ENCODE measurements around the gene ZNF784. TPM values are rescaled to one million over a fixed set of nuclear protein-coding genes. Genes with fewer than 3 reads are reported as not detected.

The ZNF784 gene
- total and polyA plus RNA-seq, 2 of the 13 experiments (the other 11 are each of a cell fraction or from before 2014, with no cell fraction given), result 4.1 to 4.2 TPM

- TF ChIP-seq, protein P1, sequence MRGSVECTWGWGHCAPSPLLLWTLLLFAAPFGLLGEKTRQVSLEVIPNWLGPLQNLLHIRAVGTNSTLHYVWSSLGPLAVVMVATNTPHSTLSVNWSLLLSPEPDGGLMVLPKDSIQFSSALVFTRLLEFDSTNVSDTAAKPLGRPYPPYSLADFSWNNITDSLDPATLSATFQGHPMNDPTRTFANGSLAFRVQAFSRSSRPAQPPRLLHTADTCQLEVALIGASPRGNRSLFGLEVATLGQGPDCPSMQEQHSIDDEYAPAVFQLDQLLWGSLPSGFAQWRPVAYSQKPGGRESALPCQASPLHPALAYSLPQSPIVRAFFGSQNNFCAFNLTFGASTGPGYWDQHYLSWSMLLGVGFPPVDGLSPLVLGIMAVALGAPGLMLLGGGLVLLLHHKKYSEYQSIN (CRISPR knock-in tag; IDR thresholded peaks at IDR 0.05; ENCODE audit: borderline replicate concordance), result no peak
- TF ChIP-seq MTA1 (CRISPR knock-in tag; IDR thresholded peaks at IDR 0.05; ENCODE audit: borderline replicate concordance) (peak; percentile 34; the same call in 1 of the 2 replicates), ZNF260 (CRISPR knock-in tag; IDR thresholded peaks at IDR 0.05; ENCODE audit: borderline replicate concordance, low read depth) (no peak), TEAD3 (CRISPR knock-in tag; optimal IDR thresholded peaks at IDR 0.05; ENCODE audit: borderline replicate concordance) (peak; percentile 11), RBFOX2 (IDR thresholded peaks at IDR 0.05; ENCODE audit: low read depth, low read length) (peak; percentile 91), NR0B2 (CRISPR knock-in tag; IDR thresholded peaks at IDR 0.05) (no peak), SMAD9 (CRISPR knock-in tag; IDR thresholded peaks at IDR 0.05) (no peak), ZNF432 (CRISPR knock-in tag; IDR thresholded peaks at IDR 0.05; ENCODE audit: borderline replicate concordance) (no peak), KDM2A (CRISPR knock-in tag; IDR thresholded peaks at IDR 0.05; ENCODE audit: borderline replicate concordance, low read depth) (peak; percentile 64), IKZF1 (IDR thresholded peaks at IDR 0.05) (0 out of 2 replicates have a peak, but pooled peaks have one; percentile 21), PHF8 (CRISPR knock-in tag; IDR thresholded peaks at IDR 0.05) (peak; percentile 72), ZNF652 (CRISPR knock-in tag; IDR thresholded peaks at IDR 0.05; ENCODE audit: borderline replicate concordance, low read depth) (no peak), ZNF124 (CRISPR knock-in tag; IDR thresholded peaks at IDR 0.05) (peak; percentile 67; the same call in 1 of the 2 replicates), ELF3 (CRISPR knock-in tag; IDR thresholded peaks at IDR 0.05) (no peak), MYC (CRISPR knock-in tag; IDR thresholded peaks at IDR 0.05; ENCODE audit: borderline replicate concordance) (0 out of 2 replicates have a peak, but pooled peaks have one; percentile 17), SOX13 (IDR thresholded peaks at IDR 0.05) (no peak), SOX13 (CRISPR knock-in tag; conservative IDR thresholded peaks at IDR 0.05 in 1 of 2, IDR thresholded peaks at IDR 0.05 in 1 of 2) (peak in 1 of 2 experiments; percentile 20; a peak in 1 of 4 replicates)
- TF ChIP-seq, protein P2, sequence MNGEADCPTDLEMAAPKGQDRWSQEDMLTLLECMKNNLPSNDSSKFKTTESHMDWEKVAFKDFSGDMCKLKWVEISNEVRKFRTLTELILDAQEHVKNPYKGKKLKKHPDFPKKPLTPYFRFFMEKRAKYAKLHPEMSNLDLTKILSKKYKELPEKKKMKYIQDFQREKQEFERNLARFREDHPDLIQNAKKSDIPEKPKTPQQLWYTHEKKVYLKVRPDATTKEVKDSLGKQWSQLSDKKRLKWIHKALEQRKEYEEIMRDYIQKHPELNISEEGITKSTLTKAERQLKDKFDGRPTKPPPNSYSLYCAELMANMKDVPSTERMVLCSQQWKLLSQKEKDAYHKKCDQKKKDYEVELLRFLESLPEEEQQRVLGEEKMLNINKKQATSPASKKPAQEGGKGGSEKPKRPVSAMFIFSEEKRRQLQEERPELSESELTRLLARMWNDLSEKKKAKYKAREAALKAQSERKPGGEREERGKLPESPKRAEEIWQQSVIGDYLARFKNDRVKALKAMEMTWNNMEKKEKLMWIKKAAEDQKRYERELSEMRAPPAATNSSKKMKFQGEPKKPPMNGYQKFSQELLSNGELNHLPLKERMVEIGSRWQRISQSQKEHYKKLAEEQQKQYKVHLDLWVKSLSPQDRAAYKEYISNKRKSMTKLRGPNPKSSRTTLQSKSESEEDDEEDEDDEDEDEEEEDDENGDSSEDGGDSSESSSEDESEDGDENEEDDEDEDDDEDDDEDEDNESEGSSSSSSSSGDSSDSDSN (CRISPR knock-in tag; IDR thresholded peaks at IDR 0.05), result no peak; the same call in 1 of the 2 replicates
- TF ChIP-seq, protein P3, sequence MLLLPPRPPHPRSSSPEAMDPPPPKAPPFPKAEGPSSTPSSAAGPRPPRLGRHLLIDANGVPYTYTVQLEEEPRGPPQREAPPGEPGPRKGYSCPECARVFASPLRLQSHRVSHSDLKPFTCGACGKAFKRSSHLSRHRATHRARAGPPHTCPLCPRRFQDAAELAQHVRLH (CRISPR knock-in tag; IDR thresholded peaks at IDR 0.05; ENCODE audit: borderline replicate concordance, low read depth), result peak; percentile 56; the same call in 1 of the 2 replicates
Observed at GRCh38 chr19:55598719-55599467, 25.5 kb downstream of the ZNF784 start (continued).

All from HepG2 (cell line).